ENCODE data around the gene EHBP1.

EHBP1 gene

GRCh38 chr2:63066265-63066664 lies 360.8 kb downstream of the EHBP1 start:
- Histone ChIP-seq H3K4me3 (ENCODE audit: low read depth, low read length, poor library complexity, severe bottlenecking) (no peak overlapping the region), H3K27me3 (ENCODE audit: insufficient read depth, low read length) (no peaks in the 10 kb centered on the region), H3K36me3 (ENCODE audit: insufficient read depth, low read length) (no peaks in the 10 kb centered on the region), H3F3A (ENCODE audit: insufficient read depth, low read length) (no peaks in the 10 kb centered on the region), H4K20me1 (ENCODE audit: insufficient read depth, low read length) (no peaks in the 10 kb centered on the region), H3K9ac (ENCODE audit: low read length) (no peak overlapping the region), H3K79me2 (ENCODE audit: insufficient read depth, low read length) (no peaks in the 10 kb centered on the region), H3K4me2 (ENCODE audit: low read length) (no peak overlapping the region), H3K9me3 (ENCODE audit: low read length) (no peaks in the 10 kb centered on the region), H3K4me1 (ENCODE audit: insufficient read depth, low read length, severe bottlenecking) (no peaks in the 10 kb centered on the region), H3K9me2 (ENCODE audit: low read depth, low read length) (no peaks in the 10 kb centered on the region), H2AFZ (ENCODE audit: low read length) (no peak overlapping the region), H3K27ac (ENCODE audit: low read depth, low read length, poor library complexity, severe bottlenecking) (no peak overlapping the region)
- TF ChIP-seq, protein P1, sequence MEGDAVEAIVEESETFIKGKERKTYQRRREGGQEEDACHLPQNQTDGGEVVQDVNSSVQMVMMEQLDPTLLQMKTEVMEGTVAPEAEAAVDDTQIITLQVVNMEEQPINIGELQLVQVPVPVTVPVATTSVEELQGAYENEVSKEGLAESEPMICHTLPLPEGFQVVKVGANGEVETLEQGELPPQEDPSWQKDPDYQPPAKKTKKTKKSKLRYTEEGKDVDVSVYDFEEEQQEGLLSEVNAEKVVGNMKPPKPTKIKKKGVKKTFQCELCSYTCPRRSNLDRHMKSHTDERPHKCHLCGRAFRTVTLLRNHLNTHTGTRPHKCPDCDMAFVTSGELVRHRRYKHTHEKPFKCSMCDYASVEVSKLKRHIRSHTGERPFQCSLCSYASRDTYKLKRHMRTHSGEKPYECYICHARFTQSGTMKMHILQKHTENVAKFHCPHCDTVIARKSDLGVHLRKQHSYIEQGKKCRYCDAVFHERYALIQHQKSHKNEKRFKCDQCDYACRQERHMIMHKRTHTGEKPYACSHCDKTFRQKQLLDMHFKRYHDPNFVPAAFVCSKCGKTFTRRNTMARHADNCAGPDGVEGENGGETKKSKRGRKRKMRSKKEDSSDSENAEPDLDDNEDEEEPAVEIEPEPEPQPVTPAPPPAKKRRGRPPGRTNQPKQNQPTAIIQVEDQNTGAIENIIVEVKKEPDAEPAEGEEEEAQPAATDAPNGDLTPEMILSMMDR (IDR thresholded peaks at IDR 0.05; ENCODE audit: low read length): no peak
- no peak for TF ChIP-seq EZH2 (IDR thresholded peaks at IDR 0.05; ENCODE audit: borderline replicate concordance, low read length)

DNA sequence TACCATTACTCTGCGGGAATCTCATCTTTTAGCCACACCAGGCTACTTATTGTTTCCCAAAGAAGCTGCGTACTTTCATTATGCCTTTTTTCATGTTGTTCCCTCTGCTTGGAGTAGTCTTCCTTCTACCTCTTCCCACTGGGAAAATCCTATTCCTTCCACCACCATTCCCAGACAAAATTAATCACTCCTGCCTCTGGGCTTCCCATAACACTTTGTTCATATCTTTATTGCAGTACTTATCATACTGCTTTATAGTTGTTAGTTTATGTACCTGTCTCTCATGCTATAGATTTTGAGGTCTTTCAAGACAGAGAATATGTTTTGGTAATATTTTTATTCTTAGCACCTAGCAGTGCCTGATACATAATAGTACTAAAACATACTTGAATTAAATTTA lies 361.3 kb downstream of the EHBP1 start:
- Histone ChIP-seq H3K27me3 (ENCODE audit: insufficient read depth, low read length) (no peaks in the 10 kb centered on the region), H3K79me2 (ENCODE audit: insufficient read depth, low read length) (no peaks in the 10 kb centered on the region), H3F3A (ENCODE audit: insufficient read depth, low read length) (no peaks in the 10 kb centered on the region), H3K4me2 (ENCODE audit: low read length) (no peak overlapping the region), H2AFZ (ENCODE audit: low read length) (no peak overlapping the region), H3K9me2 (ENCODE audit: low read depth, low read length) (no peaks in the 10 kb centered on the region), H3K9ac (ENCODE audit: low read length) (no peak overlapping the region), H3K4me3 (ENCODE audit: low read depth, low read length, poor library complexity, severe bottlenecking) (no peak overlapping the region), H3K4me1 (ENCODE audit: insufficient read depth, low read length, severe bottlenecking) (no peaks in the 10 kb centered on the region), H3K36me3 (ENCODE audit: insufficient read depth, low read length) (no peaks in the 10 kb centered on the region), H4K20me1 (ENCODE audit: insufficient read depth, low read length) (no peaks in the 10 kb centered on the region), H3K27ac (ENCODE audit: low read depth, low read length, poor library complexity, severe bottlenecking) (no peak overlapping the region), H3K9me3 (ENCODE audit: low read length) (no peaks in the 10 kb centered on the region)
- TF ChIP-seq, protein P1 (IDR thresholded peaks at IDR 0.05; ENCODE audit: low read length): no peak
- no peak for TF ChIP-seq EZH2 (IDR thresholded peaks at IDR 0.05; ENCODE audit: borderline replicate concordance, low read length)

GRCh38 chr2:63071664-63072063 lies 366.2 kb downstream of the EHBP1 start:
- TF ChIP-seq EZH2 (IDR thresholded peaks at IDR 0.05; ENCODE audit: borderline replicate concordance, low read length): no peak
- TF ChIP-seq, protein P1 (IDR thresholded peaks at IDR 0.05; ENCODE audit: low read length): no peak
- Histone ChIP-seq H3K9ac (ENCODE audit: low read length) (no peak overlapping the region), H3F3A (ENCODE audit: insufficient read depth, low read length) (no peaks in the 10 kb centered on the region), H3K27ac (ENCODE audit: low read depth, low read length, poor library complexity, severe bottlenecking) (no peak overlapping the region), H3K4me1 (ENCODE audit: insufficient read depth, low read length, severe bottlenecking) (peaks cover 14% of the 10 kb centered on the region), H3K79me2 (ENCODE audit: insufficient read depth, low read length) (no peaks in the 10 kb centered on the region), H4K20me1 (ENCODE audit: insufficient read depth, low read length) (no peaks in the 10 kb centered on the region), H2AFZ (ENCODE audit: low read length) (no peak overlapping the region), H3K27me3 (ENCODE audit: insufficient read depth, low read length) (no peaks in the 10 kb centered on the region), H3K9me2 (ENCODE audit: low read depth, low read length) (no peaks in the 10 kb centered on the region), H3K4me2 (ENCODE audit: low read length) (no peak overlapping the region), H3K4me3 (ENCODE audit: low read depth, low read length, poor library complexity, severe bottlenecking) (no peak overlapping the region), H3K36me3 (ENCODE audit: insufficient read depth, low read length) (no peaks in the 10 kb centered on the region), H3K9me3 (ENCODE audit: low read length) (no peaks in the 10 kb centered on the region)
